Keratinocyte (primary cell): ENCODE results near the gene MLH1. TPM values are rescaled to one million over a fixed set of nuclear protein-coding genes. Genes with fewer than 3 reads are reported as not detected.
"Not testable (repeated sequence)": the region's sequence is repeated elsewhere in the genome, so short reads cannot be mapped to it uniquely, and the experiment has no call there.

Experiments used
- DNase-seq: peaks from one replicate; pipeline ENCODE4 v3.0.0-alpha.2; 2011; ENCODE audit warnings: low read depth, missing footprints, low spot score
- FAIRE-seq: peaks from 2 replicates; lab custom pipeline; 2011; peaks lifted over from hg19 to GRCh38; lab: Jason Lieb, UNC
- H2AFZ ChIP-seq: 2 replicates; pipeline ENCODE4 v1.6.0; 2012; ENCODE audit warnings: low read length, control low read depth, inconsistent platforms; ENCODE audit not compliant: control insufficient read depth
- H3K27ac ChIP-seq: 2 replicates; pipeline ENCODE4 v1.5.1; 2011; ENCODE audit warnings: low read length; ENCODE audit not compliant: control insufficient read depth, insufficient read depth
- H3K27me3 ChIP-seq: 3 replicates; pipeline ENCODE4 v1.6.0; 2011; ENCODE audit warnings: low read length; ENCODE audit not compliant: control insufficient read depth, insufficient read depth; ENCODE audit errors: extremely low read depth
- H3K36me3 ChIP-seq, 2 experiments: 2 replicates in 1 of 2; 3 replicates in 1 of 2; pipeline ENCODE4 v1.5.1; 2011; ENCODE audit warnings: low read length in 2 of 2, mild to moderate bottlenecking in 1 of 2; ENCODE audit not compliant: control insufficient read depth in 2 of 2, insufficient read depth in 2 of 2; ENCODE audit errors: extremely low read depth in 1 of 2
- H3K4me1 ChIP-seq: 3 replicates; pipeline ENCODE4 v1.5.1; 2011; ENCODE audit warnings: low read length; ENCODE audit not compliant: control insufficient read depth, insufficient read depth; ENCODE audit errors: extremely low read depth
- H3K4me2 ChIP-seq: 3 replicates; pipeline ENCODE4 v1.6.0; 2011; ENCODE audit warnings: low read depth, low read length; ENCODE audit not compliant: control insufficient read depth, insufficient read depth; ENCODE audit errors: extremely low read depth
- H3K4me3 ChIP-seq, 3 experiments: fragments of 200-600 bp in 1 of 3; sonication (generic) in 1 of 3; 2 replicates in 2 of 3; 3 replicates in 1 of 3; pipeline ENCODE4 v1.5.1; 2011 to 2016; ENCODE audit warnings: low read length in 3 of 3, mild to moderate bottlenecking in 3 of 3, control low read depth in 2 of 3, inconsistent platforms in 1 of 3, low read depth in 1 of 3, mixed read lengths in 1 of 3, mixed run types in 1 of 3, moderate library complexity in 1 of 3; ENCODE audit not compliant: control insufficient read depth in 2 of 3, insufficient read depth in 2 of 3; ENCODE audit errors: extremely low read depth in 1 of 3
- H3K79me2 ChIP-seq: 2 replicates; pipeline ENCODE4 v1.6.0; 2012; ENCODE audit warnings: low read length; ENCODE audit not compliant: control insufficient read depth, insufficient read depth
- H3K9ac ChIP-seq: 3 replicates; pipeline ENCODE4 v1.6.0; 2011; ENCODE audit warnings: low read length; ENCODE audit not compliant: control insufficient read depth, insufficient read depth; ENCODE audit errors: extremely low read depth
- H3K9me1 ChIP-seq: 3 replicates; pipeline ENCODE4 v1.6.0; 2011; ENCODE audit warnings: low read length; ENCODE audit not compliant: control insufficient read depth, insufficient read depth; ENCODE audit errors: extremely low read depth
- H3K9me3 ChIP-seq: 2 replicates; pipeline ENCODE4 v1.5.1; 2012; ENCODE audit warnings: low read depth, low read length; ENCODE audit not compliant: control insufficient read depth
- H4K20me1 ChIP-seq: 3 replicates; pipeline ENCODE4 v1.6.0; 2011; ENCODE audit warnings: low read length; ENCODE audit not compliant: control insufficient read depth, insufficient read depth; ENCODE audit errors: extremely low read depth
- EZH2 ChIP-seq: IDR thresholded peaks from one replicate; pipeline ENCODE4 v1.6.1; 2012; ENCODE audit warnings: inconsistent platforms, mild to moderate bottlenecking, low read length, moderate library complexity
- dilution Hi-C: fragments of 300-500 bp; cut with MboI; formaldehyde crosslinking; loops from one replicate; pipeline ENCODE4 v1.7.0; 2020; ENCODE audit warnings: low sequenced_read_pairs; ENCODE audit not compliant: extremely low pct_ligation_motif_present
- polyA plus RNA-seq, 5 experiments: library from polyadenylated mRNA; depleted of rRNA in 3 of 5; stranded (reverse) in 3 of 5; stranded (forward) in 1 of 5; unstranded in 1 of 5; fragments of >200 nt; gene quantifications; 1 replicate in 1 of 5; 2 replicates in 3 of 5; 3 replicates in 1 of 5; pipeline versions ENCODE4 v1.2.1 to v1.2.3, GENCODE V29; 2011 to 2012; ENCODE audit warnings: missing spikeins in 2 of 5, low read depth in 1 of 5, low replicate concordance in 1 of 5
- TF ChIP-seq, protein P1 (sequence below), 3 experiments: IDR thresholded peaks in 1 of 3; conservative IDR thresholded peaks in 1 of 3; optimal IDR thresholded peaks in 1 of 3; 2 replicates in 2 of 3; 3 replicates in 1 of 3; pipeline versions ENCODE3 to v1.5.1; 2011; ENCODE audit warnings: low read length in 3 of 3, mild to moderate bottlenecking in 3 of 3, moderate library complexity in 2 of 3, control low read depth in 1 of 3, inconsistent platforms in 1 of 3; ENCODE audit not compliant: insufficient read depth in 2 of 3; ENCODE audit errors: extremely low read depth in 1 of 3

The MLH1 gene
- polyA plus RNA-seq, 1 donor (not counting 4 experiments of a cell fraction or from before 2014, with no cell fraction given) = 44.7 TPM

- FAIRE-seq (no peak), DNase-seq (no peak)
- no peaks in the 10 kb centered on the region for H3K4me1 ChIP-seq
- no peaks in the 10 kb centered on the region for H3K9me3 ChIP-seq
- no peak overlapping the region for H3K4me3 ChIP-seq
- no peaks in the 10 kb centered on the region for H3K79me2 ChIP-seq
- TF ChIP-seq EZH2 = no peak
- TF ChIP-seq, protein P1, sequence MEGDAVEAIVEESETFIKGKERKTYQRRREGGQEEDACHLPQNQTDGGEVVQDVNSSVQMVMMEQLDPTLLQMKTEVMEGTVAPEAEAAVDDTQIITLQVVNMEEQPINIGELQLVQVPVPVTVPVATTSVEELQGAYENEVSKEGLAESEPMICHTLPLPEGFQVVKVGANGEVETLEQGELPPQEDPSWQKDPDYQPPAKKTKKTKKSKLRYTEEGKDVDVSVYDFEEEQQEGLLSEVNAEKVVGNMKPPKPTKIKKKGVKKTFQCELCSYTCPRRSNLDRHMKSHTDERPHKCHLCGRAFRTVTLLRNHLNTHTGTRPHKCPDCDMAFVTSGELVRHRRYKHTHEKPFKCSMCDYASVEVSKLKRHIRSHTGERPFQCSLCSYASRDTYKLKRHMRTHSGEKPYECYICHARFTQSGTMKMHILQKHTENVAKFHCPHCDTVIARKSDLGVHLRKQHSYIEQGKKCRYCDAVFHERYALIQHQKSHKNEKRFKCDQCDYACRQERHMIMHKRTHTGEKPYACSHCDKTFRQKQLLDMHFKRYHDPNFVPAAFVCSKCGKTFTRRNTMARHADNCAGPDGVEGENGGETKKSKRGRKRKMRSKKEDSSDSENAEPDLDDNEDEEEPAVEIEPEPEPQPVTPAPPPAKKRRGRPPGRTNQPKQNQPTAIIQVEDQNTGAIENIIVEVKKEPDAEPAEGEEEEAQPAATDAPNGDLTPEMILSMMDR (optimal IDR thresholded peaks at IDR 0.05 in 1 of 3, IDR thresholded peaks at IDR 0.05 in 1 of 3, conservative IDR thresholded peaks at IDR 0.05 in 1 of 3; ENCODE audit: extremely low read depth in 1 of 3, insufficient read depth in 2 of 3, low read length in 3 of 3) = no peak
- no peak overlapping the region for H2AFZ ChIP-seq
- no peaks in the 10 kb centered on the region for H4K20me1 ChIP-seq
- no peak overlapping the region for H3K27ac ChIP-seq
- H3K4me2 ChIP-seq = no peak overlapping the region
- no peaks in the 10 kb centered on the region for H3K9me1 ChIP-seq
- dilution Hi-C loops = no loop called here
- no peaks in the 10 kb centered on the region for H3K27me3 ChIP-seq
- H3K36me3 ChIP-seq = peaks cover 30 to 43% of the 10 kb centered on the region in 2 experiments
- H3K9ac ChIP-seq = no peak overlapping the region
Observed at GRCh38 chr3:37054370-37054769, 61.1 kb downstream of the MLH1 start.

DNA sequence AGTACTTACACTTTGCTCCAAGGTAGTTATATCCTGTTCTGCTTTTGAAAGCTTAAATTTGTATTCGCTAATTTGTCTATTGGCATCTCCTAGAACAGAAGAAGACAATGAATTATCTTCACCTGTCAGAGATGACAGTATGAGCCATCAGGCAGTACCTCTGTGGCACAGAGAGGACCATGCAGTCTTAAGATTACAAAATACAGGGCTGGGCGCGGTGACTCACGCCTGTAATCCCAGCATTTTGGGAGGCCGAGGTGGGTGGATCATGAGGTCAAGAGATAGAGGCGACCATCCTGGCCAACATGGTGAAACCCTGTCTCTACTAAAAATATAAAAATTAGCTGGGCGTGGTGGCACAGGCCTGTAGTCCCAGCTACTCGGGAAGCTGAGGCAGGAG lies 61.8 kb downstream of the MLH1 start:
- H3K9ac ChIP-seq, H3K27me3 ChIP-seq, H2AFZ ChIP-seq, H3K4me3 ChIP-seq, H3K4me1 ChIP-seq, DNase-seq, H3K27ac ChIP-seq, H3K4me2 ChIP-seq, FAIRE-seq, H4K20me1 ChIP-seq, dilution Hi-C loops, H3K79me2 ChIP-seq, H3K9me1 ChIP-seq, H3K9me3 ChIP-seq: not testable (repeated sequence)
- peaks cover 29 to 42% of the 10 kb centered on the region in 2 experiments for H3K36me3 ChIP-seq

- no peaks in the 10 kb centered on the region for H3K9me1 ChIP-seq
- no peaks in the 10 kb centered on the region for H3K27me3 ChIP-seq
- H3K27ac ChIP-seq = no peak overlapping the region
- no peaks in the 10 kb centered on the region for H3K4me1 ChIP-seq
- DNase-seq (no peak), FAIRE-seq (no peak)
- H2AFZ ChIP-seq = no peak overlapping the region
- TF ChIP-seq, protein P1 (optimal IDR thresholded peaks at IDR 0.05 in 1 of 3, IDR thresholded peaks at IDR 0.05 in 1 of 3, conservative IDR thresholded peaks at IDR 0.05 in 1 of 3; ENCODE audit: extremely low read depth in 1 of 3, insufficient read depth in 2 of 3, low read length in 3 of 3) = no peak
- TF ChIP-seq EZH2 = no peak
- H3K4me3 ChIP-seq = no peak overlapping the region
- peaks cover 33 to 39% of the 10 kb centered on the region in 2 experiments for H3K36me3 ChIP-seq
- no peaks in the 10 kb centered on the region for H3K9me3 ChIP-seq
- no peak overlapping the region for H3K4me2 ChIP-seq
- no peaks in the 10 kb centered on the region for H3K79me2 ChIP-seq
- H4K20me1 ChIP-seq = no peaks in the 10 kb centered on the region
- no peak overlapping the region for H3K9ac ChIP-seq
- dilution Hi-C loops = no loop called here
Observed at GRCh38 chr3:37056826-37057225, 63.5 kb downstream of the MLH1 start.
